GM12801 (cell line): ENCODE results near the gene POLR2L.

Experiments
- TF ChIP-seq, protein P1 (sequence below): IDR thresholded peaks from one replicate; pipeline ENCODE4 v1.5.1; 2011; ENCODE audit warnings: control low read depth; ENCODE audit not compliant: insufficient read length; ENCODE audit errors: extremely low read depth

POLR2L gene

DNA sequence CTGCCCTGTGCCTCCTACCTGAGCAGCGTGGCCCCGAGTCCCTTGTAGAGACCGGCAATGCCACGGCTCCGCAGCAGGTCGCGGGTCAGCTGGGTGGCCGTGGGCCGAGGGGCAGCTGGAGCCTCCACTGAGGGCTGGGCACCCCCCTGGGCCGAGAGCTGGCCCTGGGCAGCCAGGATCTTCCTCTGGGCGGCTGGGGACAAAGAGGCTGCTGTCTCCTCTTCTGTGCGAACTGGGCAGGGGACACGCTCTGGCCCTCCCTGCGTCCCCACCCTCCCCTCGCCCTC, 49.9 kb downstream of the POLR2L start:
- TF ChIP-seq, protein P1, sequence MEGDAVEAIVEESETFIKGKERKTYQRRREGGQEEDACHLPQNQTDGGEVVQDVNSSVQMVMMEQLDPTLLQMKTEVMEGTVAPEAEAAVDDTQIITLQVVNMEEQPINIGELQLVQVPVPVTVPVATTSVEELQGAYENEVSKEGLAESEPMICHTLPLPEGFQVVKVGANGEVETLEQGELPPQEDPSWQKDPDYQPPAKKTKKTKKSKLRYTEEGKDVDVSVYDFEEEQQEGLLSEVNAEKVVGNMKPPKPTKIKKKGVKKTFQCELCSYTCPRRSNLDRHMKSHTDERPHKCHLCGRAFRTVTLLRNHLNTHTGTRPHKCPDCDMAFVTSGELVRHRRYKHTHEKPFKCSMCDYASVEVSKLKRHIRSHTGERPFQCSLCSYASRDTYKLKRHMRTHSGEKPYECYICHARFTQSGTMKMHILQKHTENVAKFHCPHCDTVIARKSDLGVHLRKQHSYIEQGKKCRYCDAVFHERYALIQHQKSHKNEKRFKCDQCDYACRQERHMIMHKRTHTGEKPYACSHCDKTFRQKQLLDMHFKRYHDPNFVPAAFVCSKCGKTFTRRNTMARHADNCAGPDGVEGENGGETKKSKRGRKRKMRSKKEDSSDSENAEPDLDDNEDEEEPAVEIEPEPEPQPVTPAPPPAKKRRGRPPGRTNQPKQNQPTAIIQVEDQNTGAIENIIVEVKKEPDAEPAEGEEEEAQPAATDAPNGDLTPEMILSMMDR: no peak

DNA sequence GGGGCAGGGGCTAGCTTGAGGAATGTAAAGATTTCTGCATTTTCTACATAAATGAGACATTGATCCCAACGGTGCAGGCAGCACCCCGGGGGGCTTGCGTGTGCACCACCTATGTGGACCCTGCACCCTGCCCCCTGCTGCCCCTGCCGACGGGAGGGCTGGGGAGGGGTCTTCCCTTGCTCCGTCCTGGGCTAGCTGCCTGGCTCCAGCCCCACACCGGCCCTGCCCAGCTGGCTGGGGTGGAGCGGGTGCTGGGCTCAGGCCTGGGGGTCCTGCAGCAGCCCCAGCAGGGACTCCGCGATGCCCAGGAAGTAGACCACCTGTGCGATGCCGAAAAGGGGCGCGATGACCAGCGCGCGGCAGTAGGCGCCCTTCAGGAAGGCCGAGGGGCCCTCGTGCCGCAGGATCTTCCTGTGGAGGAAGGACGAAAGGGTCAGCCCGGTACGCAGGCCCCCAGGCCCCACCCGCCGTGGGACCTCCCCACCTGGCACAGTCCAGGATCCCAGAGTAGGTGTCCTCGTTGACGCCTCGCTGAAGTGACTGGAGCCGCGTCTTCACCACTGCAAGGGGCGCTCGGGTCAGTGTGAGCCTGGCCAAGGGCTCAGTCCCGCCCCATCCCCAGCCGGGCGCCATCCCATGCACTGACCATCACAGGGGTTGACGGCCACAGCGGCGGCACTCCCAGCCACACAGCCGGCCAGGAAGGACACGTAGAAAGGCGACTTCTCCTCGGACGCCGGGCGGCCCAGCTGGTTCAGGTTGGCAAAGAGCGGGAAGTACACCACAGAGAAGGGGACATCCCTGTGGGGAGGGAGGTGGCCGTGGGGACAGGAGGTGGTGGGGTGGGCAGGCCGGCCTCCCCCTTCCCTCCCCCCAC, 50.4 kb downstream of the POLR2L start:
- TF ChIP-seq, protein P1: no peak

DNA sequence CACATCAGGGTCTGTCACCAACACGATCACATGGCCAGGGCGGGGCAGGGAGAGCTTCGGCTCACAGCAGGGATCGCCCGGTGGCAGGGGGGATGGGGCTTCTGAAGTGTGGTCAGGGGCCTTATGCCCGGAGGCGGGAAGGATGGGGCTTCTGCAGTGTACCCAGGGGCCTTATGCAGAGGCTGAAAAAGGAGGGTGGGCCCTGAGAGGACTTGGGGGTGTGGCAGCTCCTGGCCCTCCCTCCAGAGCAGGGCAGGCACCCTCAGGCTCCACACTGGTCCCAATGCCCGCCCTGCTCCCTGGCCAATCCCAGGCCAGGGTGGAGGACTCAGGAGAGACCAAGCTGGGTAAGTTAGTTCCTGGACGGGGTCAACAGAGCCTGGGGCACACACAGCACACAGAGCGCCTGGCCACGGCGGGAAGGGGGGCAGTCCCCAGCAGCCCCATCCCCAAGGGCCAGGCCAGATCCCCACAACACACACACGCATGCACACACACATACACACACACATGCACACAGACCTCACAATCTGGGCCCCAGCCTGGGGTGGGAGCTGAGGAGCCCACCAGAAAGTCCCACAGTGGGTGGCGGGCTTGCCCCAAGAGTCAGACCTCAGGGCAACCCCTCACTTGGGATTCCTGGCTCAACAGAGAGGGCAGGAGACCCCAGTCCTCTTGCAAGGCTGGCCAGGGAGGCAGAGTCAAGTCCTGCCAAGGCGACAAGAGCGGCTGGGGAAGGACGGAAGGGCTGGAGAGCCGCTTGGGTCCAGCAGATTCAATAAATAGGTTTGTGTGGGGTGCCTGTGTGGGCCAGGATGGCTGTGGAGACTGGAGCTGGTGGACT, 51.4 kb downstream of the POLR2L start:
- TF ChIP-seq, protein P1: no peak

DNA sequence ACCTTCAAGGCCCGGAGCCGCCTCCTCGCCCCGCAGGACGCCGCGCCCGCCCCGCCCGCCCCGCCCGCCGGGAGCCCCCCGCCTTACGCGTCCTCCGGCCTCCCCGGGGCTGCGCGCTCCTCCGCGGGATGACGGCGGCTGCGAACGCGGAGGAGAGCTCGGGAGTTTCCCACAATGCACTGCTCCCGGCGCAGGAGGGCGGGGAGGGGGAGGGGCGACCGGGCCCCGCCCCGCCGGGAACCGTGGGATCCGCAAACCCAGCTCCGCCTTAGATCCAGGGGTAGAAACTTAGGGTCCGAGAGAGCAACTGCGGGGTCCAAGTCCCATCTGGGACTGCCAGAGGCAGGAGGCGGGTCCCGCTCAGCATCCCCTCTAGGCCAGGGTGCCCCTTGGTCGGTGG, 52.4 kb downstream of the POLR2L start, which contains the start of gene CEND1:
TSS of gene CEND1 (minus strand) at position 148 of the 400 bp plus-strand sequence. CDS start 1,514 bp downstream, outside the sequence.
- TF ChIP-seq, protein P1: no peak
